ENCODE data around the gene HEATR5A.
"Not testable (repeated sequence)": the region's sequence is repeated elsewhere in the genome, so short reads cannot be mapped to it uniquely, and the experiment has no call there.

Gene HEATR5A

DNA sequence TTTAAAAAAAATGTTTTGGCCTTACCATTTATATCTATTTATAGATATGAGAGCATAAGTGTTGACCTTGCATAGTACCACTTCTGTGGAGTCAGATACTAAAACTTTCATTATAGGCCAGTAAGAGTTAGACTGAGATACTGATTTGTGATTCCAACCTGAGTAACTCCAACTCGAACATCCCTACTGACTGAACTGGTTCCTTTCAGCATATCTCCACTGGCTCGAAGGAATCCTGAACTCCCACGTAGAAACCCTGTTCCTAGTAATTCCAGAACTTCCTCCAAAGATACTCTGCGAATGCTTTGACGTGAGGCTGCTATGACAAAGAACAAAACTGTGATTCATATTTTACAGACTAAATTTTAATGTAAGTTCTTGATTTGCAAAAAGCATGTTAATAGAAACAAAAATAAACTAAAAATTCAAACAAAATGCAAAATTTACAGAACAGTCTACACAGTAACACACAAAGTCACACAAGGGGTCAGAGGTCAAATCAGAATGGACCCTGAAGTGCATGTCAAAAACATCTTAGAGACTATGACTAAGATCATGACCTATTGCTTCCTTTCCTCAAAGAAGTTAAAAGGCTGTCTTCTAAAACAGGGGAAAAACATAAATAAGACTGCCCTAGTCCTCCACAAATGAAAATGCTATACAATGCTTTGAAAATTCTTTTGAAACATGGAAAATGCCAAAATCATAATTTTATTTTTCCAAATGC, 31.5 kb downstream of the HEATR5A start:
- no peak for DNase-seq (ENCODE audit: low read depth)

DNA sequence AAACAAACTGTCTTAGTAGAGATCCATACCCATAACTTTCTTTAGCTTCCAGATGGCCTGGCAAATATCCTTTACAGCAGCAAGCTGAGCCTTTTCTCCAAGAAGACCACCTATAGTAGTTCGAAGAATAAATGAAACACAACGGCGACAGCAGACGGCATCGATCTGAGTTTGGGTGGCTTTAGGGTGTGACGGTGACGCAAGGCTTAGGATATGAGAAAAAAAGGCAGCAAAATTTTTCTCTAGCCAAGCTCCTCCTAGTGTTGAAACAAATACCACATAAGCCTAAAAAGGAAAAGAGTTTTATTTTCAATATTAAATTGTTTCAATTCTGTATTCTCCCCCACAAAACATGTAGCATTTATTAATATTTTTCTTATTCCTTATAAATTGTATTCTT, 33.3 kb downstream of the HEATR5A start:
- no peak for DNase-seq (ENCODE audit: low read depth)

DNA sequence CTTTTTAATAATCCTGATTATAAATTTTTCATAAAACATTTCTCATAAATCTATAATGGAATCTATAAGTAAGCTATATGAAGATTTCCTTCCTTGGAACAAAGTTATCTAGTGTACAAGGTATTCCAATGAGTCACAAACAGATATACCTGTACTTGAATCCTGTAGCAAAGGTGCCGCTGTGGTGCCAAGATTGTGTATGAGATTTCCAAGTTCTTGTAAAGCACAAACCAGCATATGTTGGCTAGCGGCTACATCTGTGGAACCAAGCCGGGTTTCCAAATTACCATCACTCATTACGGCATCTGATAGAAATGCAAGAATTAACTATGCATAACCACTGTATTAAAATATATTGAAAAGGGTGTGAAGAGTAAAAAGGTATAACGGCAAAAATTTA, 34.1 kb downstream of the HEATR5A start:
- DNase-seq (ENCODE audit: low read depth) = no peak

- no peak for DNase-seq (ENCODE audit: low read depth)
Observed at GRCh38 chr14:31382221-31382620, 38.1 kb downstream of the HEATR5A start.

- no peak for DNase-seq (ENCODE audit: low read depth)
Observed at GRCh38 chr14:31380106-31380505, 40.2 kb downstream of the HEATR5A start.

- DNase-seq (ENCODE audit: low read depth) = not testable (repeated sequence)
Observed at GRCh38 chr14:31379125-31379947, 41.0 kb downstream of the HEATR5A start.

DNA sequence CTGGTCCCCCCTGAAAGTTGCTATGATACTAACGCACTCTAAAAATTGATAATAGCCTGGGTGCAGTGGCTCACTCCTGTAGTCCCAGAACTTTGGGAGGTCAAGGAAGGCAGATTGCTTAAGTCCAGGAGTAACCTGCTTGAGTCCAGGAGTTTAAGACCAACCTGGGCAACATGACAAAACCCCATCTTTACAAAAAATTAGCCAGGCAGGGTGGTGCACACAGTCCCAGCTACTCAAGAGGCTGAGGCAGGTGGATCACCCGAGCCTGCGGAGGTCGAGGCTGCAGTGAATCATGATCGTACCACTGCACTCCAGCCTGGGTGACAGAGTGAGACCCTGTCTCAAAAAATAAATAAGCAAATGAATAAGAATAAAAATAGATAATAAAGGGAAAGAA, 42.9 kb downstream of the HEATR5A start:
- no peak for DNase-seq (ENCODE audit: low read depth)

GRCh38 chr14:31371646-31372045, 48.7 kb downstream of the HEATR5A start:
- no peak for DNase-seq (ENCODE audit: low read depth)

GRCh38 chr14:31363331-31364073, 56.8 kb downstream of the HEATR5A start:
- DNase-seq (ENCODE audit: low read depth) = no peak

DNA sequence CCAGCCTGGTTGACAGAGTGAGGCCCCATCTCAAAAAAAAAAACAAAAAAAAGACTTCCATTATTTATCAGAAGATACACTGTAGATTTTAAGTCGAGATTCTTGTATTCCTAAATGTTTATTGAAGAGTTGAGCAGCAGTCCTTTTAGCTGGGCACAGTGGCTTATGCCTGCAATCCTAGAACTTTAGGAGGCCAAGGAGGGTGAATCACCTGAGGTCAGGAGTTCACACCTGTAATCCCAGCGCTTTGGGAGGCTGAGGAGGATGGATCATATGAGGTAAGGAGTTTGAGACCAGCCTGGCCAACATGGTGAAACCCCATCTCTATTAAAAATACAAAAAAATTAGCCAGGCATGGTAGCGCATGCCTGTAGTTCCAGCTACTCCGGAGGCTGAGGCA, 57.6 kb downstream of the HEATR5A start:
- no peak for DNase-seq (ENCODE audit: low read depth)

GRCh38 chr14:31361761-31362160, 58.6 kb downstream of the HEATR5A start:
- not testable (repeated sequence) for DNase-seq (ENCODE audit: low read depth)

- no peak for DNase-seq (ENCODE audit: low read depth)
Observed at GRCh38 chr14:31360919-31361662, 59.3 kb downstream of the HEATR5A start.

DNA sequence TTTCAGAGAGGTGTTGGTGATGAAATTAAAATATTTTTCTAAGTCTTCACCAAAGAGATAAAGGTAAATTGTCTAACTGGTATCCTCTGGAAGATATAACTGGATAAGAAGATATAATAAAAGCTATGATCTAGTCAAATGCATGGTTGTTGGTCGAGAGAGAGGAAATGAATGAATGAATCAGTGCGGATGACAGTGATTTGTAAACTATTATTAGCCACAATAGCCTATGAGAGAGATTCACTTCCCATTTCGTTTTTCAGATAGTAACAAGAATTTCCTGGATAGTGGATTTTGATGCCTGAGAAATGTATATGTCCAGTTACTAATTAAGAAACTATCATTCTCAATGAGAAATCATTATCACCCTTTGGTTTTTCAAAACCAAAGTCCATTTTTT, 63.1 kb downstream of the HEATR5A start:
- DNase-seq (ENCODE audit: low read depth) = no peak

DNA sequence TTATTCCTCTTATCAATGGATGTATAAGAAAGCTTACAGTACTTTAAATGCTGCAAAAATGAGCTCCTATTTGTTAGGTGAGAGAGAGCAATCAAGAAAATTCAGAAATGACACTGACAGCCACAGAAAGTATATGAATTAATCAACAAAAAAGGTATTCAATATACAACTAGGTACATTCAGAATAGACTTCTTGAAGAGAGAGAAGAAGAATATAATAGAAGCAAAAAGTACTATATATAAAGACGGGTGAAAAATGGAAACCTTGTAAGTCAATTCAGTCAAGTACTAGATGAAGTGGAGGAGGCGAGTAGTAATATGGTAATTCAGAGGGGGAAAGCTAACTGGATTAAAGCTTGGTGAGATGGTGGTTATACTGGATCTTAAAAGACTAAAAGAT, 74.3 kb downstream of the HEATR5A start:
- no peak for DNase-seq (ENCODE audit: low read depth)

- DNase-seq (ENCODE audit: low read depth) = no peak
Observed at GRCh38 chr14:31341280-31341679, 79.1 kb downstream of the HEATR5A start.

- DNase-seq (ENCODE audit: low read depth) = no peak
Observed at GRCh38 chr14:31340297-31341063, 79.9 kb downstream of the HEATR5A start.

GRCh38 chr14:31339743-31340142, 80.6 kb downstream of the HEATR5A start:
- DNase-seq (ENCODE audit: low read depth) = no peak

DNA sequence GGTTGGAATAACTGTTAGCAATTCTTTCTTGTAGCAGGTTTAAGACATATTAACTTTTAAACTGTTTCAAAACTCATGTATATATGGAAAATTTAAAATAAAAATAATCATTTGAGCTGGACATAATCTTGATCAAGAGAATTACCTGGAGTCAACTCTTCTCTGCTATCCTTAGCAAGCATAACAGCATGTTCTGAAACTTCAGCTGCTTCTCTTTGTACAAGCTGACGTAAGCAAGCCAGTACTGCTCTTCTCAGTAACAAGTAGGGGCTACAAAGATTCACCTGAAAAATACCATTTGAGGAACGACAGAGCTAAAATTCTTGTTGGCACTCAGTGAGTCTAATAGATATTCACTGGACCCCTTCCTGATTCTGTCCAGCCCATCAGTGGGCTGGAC, 83.0 kb downstream of the HEATR5A start:
- no peak for DNase-seq (ENCODE audit: low read depth)

- DNase-seq (ENCODE audit: low read depth) = no peak
Observed at GRCh38 chr14:31336646-31337045, 83.7 kb downstream of the HEATR5A start.

DNA sequence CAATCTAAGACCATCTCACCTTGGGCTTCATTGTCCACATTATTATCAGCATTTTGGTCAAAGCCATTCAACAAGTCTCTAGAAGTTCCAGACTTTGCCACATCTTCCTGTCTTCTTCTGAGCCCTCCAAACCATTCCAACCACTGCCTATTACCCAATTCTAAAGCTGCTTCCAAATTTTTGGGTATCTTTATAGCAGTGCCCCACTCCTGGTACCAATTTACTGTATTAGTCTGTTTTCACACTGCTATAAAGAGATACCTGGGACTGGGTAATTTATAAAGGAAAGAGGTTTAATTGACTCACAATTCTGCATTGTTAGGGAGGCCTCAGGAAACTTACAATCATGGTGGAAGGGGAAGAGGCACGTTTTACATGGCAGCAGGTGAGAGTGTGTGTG, 89.0 kb downstream of the HEATR5A start:
- not testable (repeated sequence) for DNase-seq (ENCODE audit: low read depth)

DNA sequence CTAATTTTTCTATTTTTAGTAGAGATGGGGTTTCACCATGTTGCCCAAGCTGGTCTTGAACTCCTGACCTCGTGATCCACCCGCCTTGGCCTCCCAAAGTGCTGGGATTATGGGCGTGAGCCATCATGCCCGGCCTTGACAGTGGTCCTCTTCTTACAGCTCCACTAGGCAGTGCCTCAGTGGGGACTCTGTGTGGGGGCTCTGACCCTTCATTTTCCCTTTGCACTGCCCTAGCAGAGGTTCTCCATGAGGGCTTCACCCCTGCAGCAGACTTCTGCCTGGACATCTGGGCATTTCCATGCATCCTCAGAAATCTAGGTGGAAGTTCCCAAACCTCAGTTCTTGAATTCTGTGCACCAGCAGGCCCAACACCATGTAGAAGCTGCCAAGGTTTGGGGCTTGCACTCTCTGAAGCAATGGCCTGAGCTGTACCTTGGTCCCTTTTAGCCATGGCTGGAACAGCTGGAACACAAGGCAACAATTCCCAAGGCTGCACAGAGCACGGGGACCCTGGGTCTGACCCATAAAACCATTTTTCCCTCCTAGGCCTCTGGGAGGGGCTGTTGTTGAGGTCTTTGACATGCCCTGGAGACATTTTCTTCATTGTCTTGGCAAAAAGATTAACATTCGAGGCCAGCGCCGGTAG, 90.4 kb downstream of the HEATR5A start:
- not testable (repeated sequence) for DNase-seq (ENCODE audit: low read depth)

Data from activated T-helper 9 cell treated with anti-CD3 and anti-CD28 coated beads, Interleukin-2, amount 50 U/mL, for 16 hours (primary cell).